AG08395 (cell line): ENCODE data around the gene TMEM243.
"Not testable (repeated sequence)": the region's sequence is repeated elsewhere in the genome, so short reads cannot be mapped to it uniquely, and the experiment has no call there.

Experiments used
- DNase-seq: peaks from one replicate; pipeline ENCODE4 v3.0.0; 2012; ENCODE audit warnings: mixed read lengths, low spot score

The TMEM243 gene

DNA sequence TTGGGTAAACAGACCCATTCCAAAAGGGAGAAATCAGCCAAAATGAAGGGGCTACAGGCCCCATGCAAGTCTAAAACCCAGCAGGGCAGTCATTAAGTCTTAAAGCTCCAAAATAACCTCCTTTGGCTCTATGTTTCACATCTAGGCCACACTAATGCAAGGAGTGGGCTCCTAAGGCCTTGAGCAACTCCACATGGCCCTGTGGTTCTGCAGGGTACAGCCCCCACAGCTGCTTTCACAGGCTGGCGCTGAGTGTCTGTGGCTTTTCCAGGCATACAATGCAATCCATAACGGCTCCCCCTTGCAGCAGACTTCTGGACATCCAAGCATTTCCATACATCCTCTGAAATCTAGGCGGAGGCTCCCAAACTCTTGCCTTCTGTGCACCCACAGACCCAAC lies 9.0 kb downstream of the TMEM243 start:
- DNase-seq = no peak

DNA sequence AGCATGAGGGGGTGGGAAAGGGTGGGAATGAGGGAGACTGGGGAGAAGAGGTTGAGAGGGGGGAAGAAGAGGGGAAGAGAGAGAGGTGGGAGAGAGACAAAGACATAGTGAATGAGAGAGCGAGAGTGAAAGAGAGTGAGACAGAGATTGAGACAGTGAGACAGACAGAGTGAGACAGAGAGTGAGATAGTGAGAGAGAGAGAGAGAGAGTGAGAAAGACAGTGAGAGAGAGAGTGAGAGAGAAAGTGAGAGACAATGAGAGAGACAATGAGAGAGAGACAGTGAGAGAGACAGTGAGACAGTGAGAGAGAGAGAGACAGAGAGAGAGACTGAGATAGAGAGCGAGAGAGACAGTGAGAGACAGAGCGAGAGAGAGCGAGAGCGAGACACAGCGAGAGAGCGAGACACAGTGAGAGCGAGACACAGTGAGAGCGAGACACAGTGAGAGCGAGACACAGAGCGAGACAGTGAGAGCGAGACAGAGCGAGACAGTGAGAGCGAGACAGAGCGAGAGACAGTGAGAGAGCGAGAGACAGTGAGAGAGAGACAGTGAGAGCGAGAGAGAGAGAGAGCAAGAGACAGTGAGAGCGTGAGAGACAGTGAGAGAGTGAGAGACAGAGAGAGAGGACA lies 10.1 kb downstream of the TMEM243 start:
- no peak for DNase-seq

DNA sequence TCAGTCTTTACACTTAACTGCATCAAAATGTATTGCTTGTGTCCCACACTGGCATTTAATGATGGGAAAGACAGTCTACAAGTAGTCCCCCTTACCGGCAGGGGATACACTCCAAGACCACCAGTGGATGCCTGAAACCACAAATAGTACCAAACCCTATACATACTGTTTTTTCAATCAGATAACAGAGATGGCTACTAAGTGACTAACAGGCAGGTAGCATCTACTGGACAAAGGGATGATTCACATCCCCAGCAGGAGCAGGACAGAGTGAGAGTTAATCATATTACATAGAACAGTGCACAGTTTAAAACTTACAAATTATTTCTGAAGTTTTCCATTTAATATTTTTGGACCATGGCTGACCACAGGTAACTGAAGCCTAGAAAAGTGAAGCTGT lies 13.2 kb downstream of the TMEM243 start:
- no peak for DNase-seq

DNA sequence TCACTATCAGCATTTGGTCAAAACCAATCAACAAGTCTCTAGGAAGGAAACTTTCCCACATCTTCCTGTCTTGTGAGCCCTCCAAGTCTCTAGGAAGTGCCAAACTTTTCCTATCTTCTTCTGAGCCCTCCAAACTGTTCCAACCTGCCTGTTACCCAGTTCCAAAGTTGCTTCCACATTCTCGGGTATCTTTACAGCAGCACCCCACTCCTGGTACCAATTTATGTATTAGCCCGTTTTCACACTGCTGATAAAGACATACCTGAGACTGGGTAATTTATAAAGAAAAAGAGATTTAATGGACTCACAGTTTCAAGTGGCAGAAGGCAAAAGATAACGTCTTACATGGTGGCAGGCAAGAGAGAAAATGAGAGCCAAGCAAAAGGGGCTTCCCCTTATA lies 13.8 kb downstream of the TMEM243 start:
- DNase-seq = not testable (repeated sequence)

DNA sequence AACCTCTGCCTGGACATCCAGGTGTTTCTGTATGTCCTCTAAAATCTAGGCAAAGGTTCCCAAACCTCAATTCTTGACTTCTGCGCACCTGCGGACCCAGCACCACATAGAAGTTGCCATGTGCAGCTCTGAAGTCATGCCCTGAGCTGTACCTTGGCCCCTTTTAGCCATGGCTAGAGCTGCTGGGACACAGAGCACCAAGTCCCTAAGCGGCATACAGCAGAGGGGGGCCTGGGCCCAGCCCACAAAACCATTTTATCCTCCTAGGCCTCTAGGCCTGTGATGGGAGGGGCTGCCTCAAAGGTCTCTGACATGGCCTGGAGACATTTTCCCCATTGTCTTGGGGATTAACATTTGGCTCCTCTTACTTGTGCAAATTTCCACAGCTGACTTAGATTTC lies 14.6 kb downstream of the TMEM243 start:
- DNase-seq = no peak

DNA sequence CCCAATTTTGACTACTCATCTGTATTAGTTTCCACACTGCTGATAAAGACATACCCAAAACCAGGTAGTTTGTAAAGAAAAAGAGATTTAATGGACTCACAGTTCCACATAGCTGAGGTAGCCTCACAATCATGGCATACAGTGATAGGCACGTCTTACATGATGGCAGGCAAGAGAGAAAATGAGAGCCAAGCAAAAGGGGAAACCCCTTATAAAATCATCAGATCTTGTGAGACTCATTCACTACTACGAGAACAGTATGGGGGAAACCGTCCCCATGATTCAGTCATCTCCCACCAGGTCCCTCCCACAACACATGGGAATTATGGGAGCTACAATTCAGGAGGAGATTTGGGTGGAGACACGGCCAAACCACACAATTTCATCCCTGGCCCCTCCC lies 15.6 kb downstream of the TMEM243 start:
- DNase-seq = not testable (repeated sequence)

DNA sequence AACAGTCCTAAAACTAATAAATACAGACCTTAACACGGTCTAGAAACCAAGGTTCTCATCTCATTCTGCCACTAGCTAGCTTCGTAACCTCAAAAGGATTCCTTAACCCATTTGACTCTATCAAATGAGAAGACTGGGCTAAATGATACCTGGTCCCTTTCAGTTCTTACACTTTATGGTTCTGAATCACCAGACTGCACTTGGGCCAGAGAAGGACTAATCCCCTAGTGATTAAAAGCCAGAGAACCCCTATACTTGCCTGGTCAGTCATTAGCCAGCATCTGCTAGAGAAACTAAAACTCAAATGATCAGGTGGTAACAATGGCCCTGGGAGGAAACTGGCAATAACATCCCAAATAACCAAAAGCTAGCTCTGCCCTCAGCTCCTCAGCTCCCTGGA lies 16.8 kb downstream of the TMEM243 start:
- DNase-seq = no peak

DNA sequence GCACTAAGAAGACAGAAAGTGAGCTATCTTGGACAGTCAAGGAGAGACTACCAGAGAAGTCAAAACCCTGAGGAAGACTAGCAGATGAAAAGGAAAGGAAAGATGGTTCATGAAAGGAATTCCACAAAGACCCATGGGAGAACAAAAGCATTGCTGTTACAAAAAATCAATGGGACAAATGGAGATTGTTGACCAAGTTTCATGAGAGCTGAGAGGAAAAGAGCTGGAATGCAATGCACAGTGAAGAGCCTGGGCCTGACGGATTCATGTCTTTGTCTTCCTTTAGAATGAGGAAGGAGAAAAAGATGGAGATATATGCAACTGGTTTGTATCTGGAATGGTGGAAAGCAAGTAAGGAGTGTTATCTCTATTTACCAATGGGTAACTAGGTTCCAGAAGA lies 17.3 kb downstream of the TMEM243 start:
- DNase-seq = no peak

DNA sequence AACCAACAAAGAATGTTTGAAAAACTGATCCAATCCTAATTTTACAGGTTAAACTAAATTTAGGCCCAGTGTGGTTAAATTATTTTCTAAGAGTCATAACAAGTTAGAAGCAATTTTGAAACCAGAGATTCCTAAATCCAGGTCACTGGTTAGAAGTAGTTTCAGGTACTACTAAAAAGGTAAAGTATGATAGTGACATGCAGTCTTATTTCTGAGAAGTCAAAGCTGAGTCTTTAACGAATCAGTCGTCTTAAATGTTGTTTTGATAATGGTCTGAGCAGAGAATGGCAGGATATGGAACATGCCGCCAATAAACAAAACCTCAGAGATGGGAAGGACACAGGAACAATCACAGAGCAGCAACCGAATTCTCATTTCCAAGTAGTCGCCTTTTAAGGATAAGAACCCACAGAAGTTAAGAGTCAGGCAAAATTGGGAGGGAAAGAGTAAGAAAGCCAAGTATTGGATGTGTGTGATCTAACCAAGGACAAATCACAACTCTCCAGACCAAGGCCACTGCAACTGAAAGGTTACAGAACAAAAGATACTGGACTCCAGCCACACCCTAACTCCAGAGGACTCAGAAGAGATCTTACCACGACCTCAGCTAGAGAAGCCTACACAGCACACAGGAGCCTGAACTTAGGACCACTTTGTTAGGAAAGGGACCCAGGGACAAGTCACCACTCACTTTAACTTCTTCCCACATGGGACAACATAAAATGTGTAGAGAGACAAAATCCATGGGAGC lies 19.7 kb downstream of the TMEM243 start:
- DNase-seq = no peak

DNA sequence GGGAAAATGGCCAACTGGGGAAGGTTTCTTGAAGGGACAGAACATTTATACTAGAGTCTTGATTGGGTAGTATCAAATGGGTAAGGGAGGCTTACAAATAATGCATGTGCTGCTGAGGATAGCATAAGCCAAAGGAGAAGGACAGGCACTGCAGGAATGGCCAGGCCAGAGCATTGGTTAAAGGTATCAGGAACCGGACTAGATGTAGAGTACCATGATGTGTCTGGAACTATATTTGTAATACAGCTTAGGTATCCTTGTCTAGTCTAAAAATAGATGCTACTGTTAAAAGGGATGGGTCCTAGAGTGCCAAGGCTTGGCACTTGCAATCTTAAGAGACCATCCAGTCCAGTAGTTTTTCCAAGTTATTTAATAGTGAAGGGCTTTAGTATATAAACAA lies 20.3 kb downstream of the TMEM243 start:
- DNase-seq = no peak

DNA sequence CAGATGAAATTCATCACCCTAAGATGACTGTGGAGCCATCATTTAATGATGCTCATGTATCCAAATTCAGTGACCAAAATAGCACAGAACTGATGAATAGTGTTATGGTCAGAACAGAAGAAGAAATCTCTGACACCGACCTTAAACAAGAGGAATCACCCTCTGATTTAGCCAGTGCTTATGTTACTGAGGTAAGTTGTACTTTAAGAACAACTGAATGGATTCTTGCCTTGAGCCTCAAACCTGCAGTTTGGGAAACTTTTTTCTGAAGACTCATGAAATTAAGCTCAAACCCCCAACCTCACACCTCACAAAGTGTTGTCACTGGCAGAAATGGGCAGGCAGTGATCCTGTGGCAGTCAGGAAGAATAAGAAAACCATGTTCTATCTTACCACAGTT lies 25.6 kb downstream of the TMEM243 start:
- DNase-seq = no peak

DNA sequence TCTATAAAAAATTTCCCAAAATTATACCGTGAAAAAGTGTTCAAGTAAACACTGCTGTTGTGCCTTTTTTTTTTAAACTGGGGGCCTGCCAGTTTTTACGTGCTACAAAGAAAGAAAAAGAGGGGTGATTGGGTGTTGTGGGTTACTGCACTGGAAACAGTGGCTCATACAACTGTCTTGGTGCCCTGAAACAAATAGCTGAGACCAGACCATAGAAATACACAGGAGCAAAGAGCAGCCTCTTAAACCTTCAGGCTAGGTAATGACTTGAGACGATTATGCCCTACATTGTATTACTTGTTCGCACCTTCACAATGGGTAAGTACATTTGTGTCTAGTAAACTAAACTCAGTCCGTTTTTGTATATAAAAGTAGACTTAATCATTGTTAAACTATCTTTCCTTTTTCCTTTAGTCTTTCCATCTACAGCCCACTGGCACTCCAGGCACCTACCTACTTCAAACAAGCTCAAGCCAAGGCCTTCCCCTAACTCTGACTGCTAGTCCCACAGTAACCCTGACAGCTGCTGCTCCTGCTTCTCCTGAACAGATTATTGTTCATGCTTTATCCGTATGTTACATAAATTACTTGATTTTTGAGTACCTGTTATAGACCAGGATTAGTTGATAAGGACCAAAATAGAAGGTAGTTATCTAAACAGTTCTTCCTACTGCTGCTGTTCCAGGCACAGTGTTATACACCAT lies 26.6 kb downstream of the TMEM243 start:
- DNase-seq = no peak

DNA sequence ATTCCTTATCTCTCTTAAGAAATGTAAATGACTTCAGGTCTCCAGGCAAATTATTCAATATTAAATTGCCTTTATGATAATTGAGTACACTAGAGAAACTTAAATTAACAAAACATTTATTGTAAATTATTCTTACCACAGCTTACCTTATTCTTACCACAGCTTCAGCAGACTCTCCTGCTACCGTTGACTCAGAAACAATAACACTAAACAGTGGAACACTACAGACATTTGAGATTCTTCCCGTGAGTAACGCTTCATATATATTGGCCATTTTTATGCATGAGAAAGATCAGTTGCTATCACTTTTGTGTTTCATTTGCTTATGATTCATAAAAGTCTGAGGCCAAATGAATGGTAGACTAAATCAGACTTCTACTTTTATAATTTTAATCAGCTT lies 28.7 kb downstream of the TMEM243 start:
- no peak for DNase-seq

DNA sequence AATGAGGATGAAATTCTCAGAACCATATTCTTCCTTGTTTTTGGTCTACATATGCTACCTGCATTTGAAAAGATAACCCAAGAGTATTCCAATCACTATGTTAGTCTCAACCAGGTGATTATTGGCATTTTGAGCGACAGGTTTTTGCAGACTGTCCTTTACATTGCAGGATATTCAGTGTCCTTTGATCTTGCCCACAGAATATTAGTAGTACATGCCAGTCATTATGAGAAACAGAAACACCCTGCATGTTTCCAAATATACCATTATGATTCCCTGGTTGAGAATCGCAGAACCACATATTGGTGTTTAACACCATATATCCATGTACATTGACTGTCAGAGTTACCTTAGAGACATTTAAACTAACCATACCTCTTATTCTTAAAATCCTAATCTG lies 30.6 kb downstream of the TMEM243 start:
- no peak for DNase-seq

DNA sequence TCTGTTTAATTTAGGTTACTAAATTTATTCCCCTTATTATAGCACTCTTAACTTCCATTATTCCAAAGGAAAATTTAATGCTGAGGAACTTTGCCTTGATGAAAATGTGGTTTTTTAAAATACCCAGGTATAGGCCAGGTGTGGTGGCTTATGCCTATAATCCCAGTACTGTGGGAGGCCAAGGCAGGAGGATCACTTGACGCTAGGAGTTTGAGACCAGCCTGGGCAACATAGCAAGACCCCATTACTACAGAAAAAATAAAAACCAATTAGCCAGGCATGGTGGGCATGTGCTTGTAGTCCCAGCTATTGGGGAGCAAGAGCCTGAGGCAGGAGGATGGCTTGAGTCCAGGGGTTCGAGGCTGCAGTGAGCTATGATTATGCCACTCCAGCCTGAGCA lies 32.4 kb downstream of the TMEM243 start:
- DNase-seq = no peak

DNA sequence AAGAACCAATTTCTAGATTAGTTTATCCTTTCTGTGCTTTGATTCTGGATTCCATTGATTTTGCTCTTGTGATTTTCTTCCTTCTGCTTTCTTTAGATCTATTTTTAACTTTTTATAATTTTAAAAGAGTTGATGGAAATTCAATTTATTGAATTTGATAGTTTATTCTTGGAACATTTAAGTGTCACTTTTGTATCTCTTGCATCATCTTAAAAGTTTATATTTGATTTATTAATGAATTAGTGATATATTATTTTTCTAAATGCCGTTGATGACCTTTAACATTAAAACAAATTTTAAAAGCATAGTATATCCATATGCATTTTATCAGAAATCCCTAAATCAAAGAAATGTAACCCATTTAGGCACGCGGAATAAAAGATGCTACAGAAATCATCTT lies 40.4 kb downstream of the TMEM243 start:
- no peak for DNase-seq

DNA sequence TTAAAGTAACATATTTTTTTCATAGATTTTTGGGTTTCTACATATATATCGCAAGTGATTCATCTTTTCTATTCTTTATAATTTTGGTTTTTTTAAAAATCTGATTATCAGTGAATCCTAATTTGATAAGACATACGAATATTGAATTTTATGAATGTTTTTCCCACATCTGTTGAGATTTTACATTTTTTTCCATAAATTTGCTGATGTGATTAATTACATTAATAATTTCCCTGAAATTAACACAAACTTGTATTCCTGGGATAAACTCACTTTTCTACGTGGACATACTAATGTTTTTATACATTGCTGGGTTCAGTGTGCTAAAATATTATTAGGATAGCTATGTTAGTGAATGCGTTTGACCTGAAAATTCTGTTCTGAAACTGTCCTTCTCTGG lies 41.2 kb downstream of the TMEM243 start:
- no peak for DNase-seq

DNA sequence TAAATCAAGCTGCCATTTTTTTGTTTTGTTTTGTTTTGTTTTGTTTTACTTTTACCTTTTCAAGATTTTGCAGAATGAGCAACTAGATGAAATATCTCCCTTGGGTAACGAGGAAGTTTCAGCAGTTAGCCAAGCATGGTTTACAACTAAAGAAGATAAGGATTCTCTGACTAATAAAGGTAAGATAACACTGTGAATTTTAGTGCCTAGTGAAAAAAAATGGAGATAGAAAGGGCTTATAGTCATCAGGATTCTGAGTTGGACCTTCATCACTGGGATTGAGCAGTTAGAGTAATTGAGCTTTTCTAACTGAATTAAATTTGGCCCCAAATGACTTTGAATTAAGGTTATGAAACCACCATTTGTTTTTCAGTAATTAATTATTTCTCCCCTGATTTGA lies 46.1 kb downstream of the TMEM243 start:
- DNase-seq = no peak

DNA sequence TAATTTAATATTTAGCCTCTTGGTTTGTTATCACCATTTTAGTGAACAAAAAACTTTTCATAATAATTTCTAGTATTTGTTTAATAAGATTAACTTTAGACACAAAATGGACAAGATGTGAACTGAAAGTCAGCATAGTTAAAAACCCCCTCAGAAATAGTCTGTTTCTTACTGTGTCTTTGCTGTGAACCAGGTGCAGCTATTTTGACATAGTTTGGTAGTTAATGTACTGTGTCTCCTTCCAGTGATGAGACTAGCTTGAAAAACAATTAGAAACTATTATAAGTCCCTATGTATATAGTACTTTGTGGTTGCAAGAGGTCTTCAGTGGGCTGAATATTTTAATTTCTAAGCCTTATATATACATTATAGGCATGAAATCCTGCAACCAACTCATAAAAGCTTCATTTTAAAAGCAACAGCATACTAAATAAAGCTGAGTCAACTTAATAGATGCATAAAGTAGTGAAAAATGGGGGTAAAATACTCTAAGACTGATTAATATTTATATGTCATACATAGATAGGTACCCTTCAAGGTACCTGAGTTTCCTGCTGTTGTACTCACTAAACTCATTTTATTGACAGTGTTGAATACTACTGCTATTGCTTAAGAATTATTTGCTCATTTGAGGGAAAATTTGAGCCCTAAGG lies 48.1 kb downstream of the TMEM243 start:
- DNase-seq = no peak

DNA sequence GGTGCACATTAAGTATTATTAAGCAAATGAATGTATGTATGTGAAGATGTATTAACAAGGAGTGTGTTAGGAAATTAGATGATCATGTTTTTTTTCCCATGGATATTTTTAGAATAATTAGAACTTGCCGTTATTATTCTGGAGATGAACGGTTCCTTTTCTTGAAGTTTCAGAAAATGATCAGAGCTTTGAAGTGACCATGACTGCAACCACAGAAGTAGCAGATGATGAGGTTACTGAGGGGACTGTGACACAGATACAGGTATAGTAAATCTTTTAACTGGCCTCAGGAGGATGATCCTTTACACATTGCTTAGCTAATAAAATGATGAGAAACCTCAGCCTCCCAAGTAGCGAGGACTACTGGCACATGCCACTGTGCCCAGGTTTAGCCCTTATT lies 48.7 kb downstream of the TMEM243 start:
- DNase-seq = no peak

DNA sequence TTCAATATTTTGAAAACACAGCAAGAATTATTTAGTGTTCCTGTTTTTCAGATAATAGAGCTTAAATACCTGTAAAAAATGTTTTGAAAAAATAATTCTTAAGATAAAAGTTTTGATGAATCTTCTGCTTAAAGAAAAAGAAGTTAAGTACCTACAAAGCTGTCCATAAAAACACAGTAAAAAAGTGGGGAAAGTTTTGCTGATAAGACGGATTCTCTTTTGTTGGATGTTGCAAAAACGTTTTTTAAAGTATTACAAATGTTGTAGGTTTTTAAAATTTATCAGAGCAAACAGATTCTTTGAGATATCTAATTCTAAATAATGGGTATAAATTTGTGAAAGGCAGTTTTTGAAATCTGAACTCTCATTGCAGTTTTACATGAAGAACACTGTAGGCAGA lies 55.1 kb downstream of the TMEM243 start:
- DNase-seq = no peak

DNA sequence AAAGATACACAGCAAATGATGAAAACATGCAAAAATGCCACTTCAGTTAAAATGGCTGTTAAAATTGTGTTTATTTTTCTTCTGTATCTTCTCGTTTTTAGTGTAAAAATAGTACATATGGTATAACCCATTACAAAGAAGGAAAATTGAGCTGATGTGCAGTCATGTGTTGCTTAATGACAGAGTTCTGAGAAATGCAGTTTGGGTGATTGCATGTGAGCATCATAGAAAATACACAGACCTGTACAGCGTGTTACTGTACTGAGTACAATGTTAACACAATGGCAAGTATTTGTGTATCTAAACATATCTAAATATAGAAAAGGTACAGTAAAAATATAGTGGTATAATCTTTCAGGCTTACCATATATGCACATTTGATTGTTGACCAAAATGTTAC lies 60.0 kb downstream of the TMEM243 start:
- DNase-seq = no peak

DNA sequence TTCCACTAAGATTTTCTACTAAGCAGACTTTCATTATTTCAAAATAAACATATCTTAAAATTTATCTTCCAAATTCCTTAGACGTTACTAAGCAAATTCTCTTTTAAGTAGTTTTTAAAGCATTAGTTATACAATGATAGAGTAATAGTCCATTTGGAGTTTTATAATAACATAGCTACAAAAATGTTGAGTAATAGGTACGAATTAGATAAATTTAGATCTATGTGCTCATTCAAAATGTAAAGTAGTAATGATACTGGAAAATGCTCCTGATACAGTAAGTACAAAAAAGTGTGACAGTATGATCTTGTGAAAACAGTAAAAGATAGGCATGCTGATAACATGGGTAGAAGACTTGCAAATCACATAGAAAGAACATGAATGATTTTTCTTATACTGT lies 62.8 kb downstream of the TMEM243 start:
- DNase-seq = no peak
